Liver (tissue), 3 donors: ENCODE results near the gene LOX.

Experiments
- ATF3 ChIP-seq: IDR thresholded peaks from 2 replicates; pipeline ENCODE4 v1.6.1; 2016; ENCODE audit warnings: antibody characterized with exemption
- EGR1 ChIP-seq, 2 donors: IDR thresholded peaks; 2 replicates each; pipeline ENCODE4 v1.6.1; 2016 to 2018; ENCODE audit warnings: antibody characterized with exemption in 2 of 2, low read depth in 2 of 2
- FOXA1 ChIP-seq: IDR thresholded peaks from 2 replicates; pipeline ENCODE4 v1.6.1; 2016; ENCODE audit warnings: antibody characterized with exemption
- GABPA ChIP-seq, 2 donors: IDR thresholded peaks in 1 of 2; conservative IDR thresholded peaks in 1 of 2; 2 replicates each; pipeline ENCODE4 v1.6.1; 2016; ENCODE audit warnings: antibody characterized with exemption in 2 of 2, mild to moderate bottlenecking in 1 of 2, moderate library complexity in 1 of 2
- HNF4A ChIP-seq, 2 donors: conservative IDR thresholded peaks; 2 replicates each; pipeline ENCODE4 v1.6.1; 2016; ENCODE audit warnings: antibody characterized with exemption in 2 of 2, mild to moderate bottlenecking in 2 of 2
- NR2F2 ChIP-seq: IDR thresholded peaks from 2 replicates; pipeline ENCODE4 v1.6.1; 2016; ENCODE audit warnings: antibody characterized with exemption
- SP1 ChIP-seq: IDR thresholded peaks from 2 replicates; pipeline ENCODE4 v1.6.1; 2018; ENCODE audit warnings: antibody characterized with exemption, mild to moderate bottlenecking
- TAF1 ChIP-seq: conservative IDR thresholded peaks from 2 replicates; pipeline ENCODE4 v1.6.1; 2016; ENCODE audit warnings: antibody characterized with exemption, mild to moderate bottlenecking
- YY1 ChIP-seq: IDR thresholded peaks from 2 replicates; pipeline ENCODE4 v1.6.1; 2016; ENCODE audit warnings: antibody characterized with exemption, mild to moderate bottlenecking
- ZBTB33 ChIP-seq: IDR thresholded peaks from 2 replicates; pipeline ENCODE4 v1.6.1; 2016; ENCODE audit warnings: antibody characterized with exemption
- TF ChIP-seq, protein P1 (sequence below): fragments of 150-350 bp; IDR thresholded peaks from 2 replicates; pipeline ENCODE4 v1.5.1; 2017; ENCODE audit warnings: improper control_type of control experiment, low read depth, low read length; ENCODE audit not compliant: missing input control
- TF ChIP-seq, protein P2 (sequence below): IDR thresholded peaks from 2 replicates; pipeline ENCODE4 v1.6.1; 2016; ENCODE audit warnings: antibody characterized with exemption
- TF ChIP-seq, protein P3 (sequence below): IDR thresholded peaks from 2 replicates; pipeline ENCODE4 v1.6.1; 2016; ENCODE audit warnings: antibody characterized with exemption, mild to moderate bottlenecking
- donor health status: healthy.
- donor health status: healthy.

DNA sequence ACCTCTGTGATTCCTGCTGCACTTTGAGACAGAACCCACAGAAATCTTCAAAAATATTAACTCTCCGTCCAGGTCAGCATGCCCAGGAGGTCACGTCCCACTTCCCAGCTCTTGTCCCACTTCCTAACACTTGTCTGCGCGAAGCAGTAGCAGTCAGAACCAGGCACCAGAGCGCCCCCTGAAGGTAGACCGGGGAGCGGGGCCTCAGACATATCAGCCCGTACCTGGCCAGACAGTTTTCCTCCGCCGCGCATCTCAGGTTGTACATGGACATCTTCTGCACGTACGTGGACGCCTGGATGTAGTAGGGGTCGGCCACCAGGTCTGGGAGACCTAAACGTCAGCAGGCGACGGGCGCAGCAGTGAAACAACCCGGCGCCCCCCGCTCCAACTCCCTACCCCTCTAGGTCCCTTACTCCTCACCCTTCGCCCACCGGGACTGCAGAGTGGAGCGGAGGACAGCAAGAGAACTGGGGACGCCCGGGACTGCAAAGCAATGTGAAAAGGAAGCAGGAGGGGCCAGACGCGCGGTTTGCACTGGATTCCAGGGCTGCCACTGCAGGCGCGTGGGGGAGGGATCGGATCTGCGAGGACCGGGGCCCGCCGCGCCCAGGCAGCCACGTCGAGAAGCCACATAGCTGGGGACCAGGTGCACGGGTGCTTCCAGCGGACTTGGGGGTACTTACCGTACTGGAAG, 1.2 kb downstream of the LOX start:
- TF ChIP-seq TAF1 (no peak), NR2F2 (no peak), ATF3 (no peak), SP1 (no peak), HNF4A (conservative IDR thresholded peaks at IDR 0.05) (no peak), YY1 (no peak), ZBTB33 (no peak), FOXA1 (no peak), EGR1 (IDR thresholded peaks at IDR 0.05; ENCODE audit: low read depth in 2 of 2) (no peak), GABPA (IDR thresholded peaks at IDR 0.05 in 1 of 2, conservative IDR thresholded peaks at IDR 0.05 in 1 of 2) (no peak)
- TF ChIP-seq, protein P1, sequence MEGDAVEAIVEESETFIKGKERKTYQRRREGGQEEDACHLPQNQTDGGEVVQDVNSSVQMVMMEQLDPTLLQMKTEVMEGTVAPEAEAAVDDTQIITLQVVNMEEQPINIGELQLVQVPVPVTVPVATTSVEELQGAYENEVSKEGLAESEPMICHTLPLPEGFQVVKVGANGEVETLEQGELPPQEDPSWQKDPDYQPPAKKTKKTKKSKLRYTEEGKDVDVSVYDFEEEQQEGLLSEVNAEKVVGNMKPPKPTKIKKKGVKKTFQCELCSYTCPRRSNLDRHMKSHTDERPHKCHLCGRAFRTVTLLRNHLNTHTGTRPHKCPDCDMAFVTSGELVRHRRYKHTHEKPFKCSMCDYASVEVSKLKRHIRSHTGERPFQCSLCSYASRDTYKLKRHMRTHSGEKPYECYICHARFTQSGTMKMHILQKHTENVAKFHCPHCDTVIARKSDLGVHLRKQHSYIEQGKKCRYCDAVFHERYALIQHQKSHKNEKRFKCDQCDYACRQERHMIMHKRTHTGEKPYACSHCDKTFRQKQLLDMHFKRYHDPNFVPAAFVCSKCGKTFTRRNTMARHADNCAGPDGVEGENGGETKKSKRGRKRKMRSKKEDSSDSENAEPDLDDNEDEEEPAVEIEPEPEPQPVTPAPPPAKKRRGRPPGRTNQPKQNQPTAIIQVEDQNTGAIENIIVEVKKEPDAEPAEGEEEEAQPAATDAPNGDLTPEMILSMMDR = peak; percentile 42
- TF ChIP-seq, protein P2, sequence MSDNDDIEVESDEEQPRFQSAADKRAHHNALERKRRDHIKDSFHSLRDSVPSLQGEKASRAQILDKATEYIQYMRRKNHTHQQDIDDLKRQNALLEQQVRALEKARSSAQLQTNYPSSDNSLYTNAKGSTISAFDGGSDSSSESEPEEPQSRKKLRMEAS = no peak
- TF ChIP-seq, protein P3, sequence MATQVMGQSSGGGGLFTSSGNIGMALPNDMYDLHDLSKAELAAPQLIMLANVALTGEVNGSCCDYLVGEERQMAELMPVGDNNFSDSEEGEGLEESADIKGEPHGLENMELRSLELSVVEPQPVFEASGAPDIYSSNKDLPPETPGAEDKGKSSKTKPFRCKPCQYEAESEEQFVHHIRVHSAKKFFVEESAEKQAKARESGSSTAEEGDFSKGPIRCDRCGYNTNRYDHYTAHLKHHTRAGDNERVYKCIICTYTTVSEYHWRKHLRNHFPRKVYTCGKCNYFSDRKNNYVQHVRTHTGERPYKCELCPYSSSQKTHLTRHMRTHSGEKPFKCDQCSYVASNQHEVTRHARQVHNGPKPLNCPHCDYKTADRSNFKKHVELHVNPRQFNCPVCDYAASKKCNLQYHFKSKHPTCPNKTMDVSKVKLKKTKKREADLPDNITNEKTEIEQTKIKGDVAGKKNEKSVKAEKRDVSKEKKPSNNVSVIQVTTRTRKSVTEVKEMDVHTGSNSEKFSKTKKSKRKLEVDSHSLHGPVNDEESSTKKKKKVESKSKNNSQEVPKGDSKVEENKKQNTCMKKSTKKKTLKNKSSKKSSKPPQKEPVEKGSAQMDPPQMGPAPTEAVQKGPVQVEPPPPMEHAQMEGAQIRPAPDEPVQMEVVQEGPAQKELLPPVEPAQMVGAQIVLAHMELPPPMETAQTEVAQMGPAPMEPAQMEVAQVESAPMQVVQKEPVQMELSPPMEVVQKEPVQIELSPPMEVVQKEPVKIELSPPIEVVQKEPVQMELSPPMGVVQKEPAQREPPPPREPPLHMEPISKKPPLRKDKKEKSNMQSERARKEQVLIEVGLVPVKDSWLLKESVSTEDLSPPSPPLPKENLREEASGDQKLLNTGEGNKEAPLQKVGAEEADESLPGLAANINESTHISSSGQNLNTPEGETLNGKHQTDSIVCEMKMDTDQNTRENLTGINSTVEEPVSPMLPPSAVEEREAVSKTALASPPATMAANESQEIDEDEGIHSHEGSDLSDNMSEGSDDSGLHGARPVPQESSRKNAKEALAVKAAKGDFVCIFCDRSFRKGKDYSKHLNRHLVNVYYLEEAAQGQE = no peak
